GM12872 (cell line): ENCODE results near the gene GALNT10.

ENCODE experiments used
- CTCF ChIP-seq: IDR thresholded peaks from 3 replicates; pipeline ENCODE4 v1.5.1; 2011; ENCODE audit warnings: low read depth, mild to moderate bottlenecking, low read length, moderate library complexity; ENCODE audit not compliant: insufficient read depth

GALNT10 gene

GRCh38 chr5:154390746-154391359 is 200.3 kb downstream of the GALNT10 start:
- TF ChIP-seq CTCF = no peak

- TF ChIP-seq CTCF = no peak
Measured at GRCh38 chr5:154391788-154392187, 201.3 kb downstream of the GALNT10 start.

DNA sequence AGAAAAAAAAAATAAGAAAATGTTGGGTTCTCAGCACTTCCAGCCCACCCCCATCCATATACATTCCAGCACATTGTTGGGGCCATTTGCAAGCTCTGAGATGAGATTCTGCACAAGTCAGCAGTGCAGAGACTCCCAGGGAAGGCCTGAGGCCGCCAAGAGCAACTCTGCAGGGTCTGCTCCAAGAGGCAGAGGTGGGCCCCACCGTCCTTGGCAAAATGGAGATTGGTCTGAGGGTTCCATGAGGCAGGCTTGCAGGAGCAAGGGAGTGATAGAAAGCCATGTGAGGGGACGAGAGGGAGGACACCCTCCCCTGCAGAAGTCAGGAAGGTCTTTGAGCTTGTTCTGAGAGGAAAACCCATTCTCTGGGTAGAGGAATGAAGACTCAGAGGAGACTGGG is 203.3 kb downstream of the GALNT10 start:
- TF ChIP-seq CTCF = no peak

DNA sequence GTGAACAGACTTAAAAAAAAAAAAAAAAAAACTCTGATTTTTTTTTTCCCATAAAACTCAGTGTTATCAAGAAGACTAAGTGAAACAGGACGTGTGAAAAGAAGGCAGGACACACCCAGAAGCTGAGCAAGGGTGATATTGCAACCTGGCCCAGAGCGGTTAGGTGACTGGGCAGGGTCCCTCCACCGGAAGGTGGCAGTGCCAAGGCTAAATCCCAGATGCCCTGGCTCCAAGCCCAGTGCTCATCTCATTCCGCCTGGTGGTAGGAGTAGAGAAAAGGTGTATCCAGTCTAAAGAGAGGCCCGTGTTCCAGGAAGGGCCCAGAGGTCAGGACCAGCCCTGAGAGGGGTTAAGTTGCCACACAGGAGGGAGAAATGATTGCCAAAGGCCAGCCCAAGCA is 203.8 kb downstream of the GALNT10 start:
- TF ChIP-seq CTCF = no peak

GRCh38 chr5:154395407-154396106 is 205.0 kb downstream of the GALNT10 start:
- TF ChIP-seq CTCF = no peak

- TF ChIP-seq CTCF = no peak
Measured at GRCh38 chr5:154396128-154396527, 205.6 kb downstream of the GALNT10 start.

- 0 out of 3 replicates have a peak, but pooled peaks have one; percentile 15 for TF ChIP-seq CTCF
Measured at GRCh38 chr5:154397652-154398406, 207.3 kb downstream of the GALNT10 start.
